ENCODE measurements around the gene UIMC1. TPM values are rescaled to one million over a fixed set of nuclear protein-coding genes. Genes with fewer than 3 reads are reported as not detected.

The UIMC1 gene
- polyA plus RNA-seq, 1 donor (not counting 4 experiments of a cell fraction or from before 2014, with no cell fraction given): 29.0 TPM

- Histone ChIP-seq H3K9me1 (ENCODE audit: control insufficient read depth, extremely low read depth, insufficient read depth, low read length) (no peaks in the 10 kb centered on the region), H3K79me2 (ENCODE audit: control insufficient read depth, insufficient read depth, low read length) (no peaks in the 10 kb centered on the region), H2AFZ (ENCODE audit: control insufficient read depth, low read length) (no peak overlapping the region), H3K4me2 (ENCODE audit: control insufficient read depth, extremely low read depth, insufficient read depth, low read depth, low read length) (no peak overlapping the region), H3K27ac (ENCODE audit: control insufficient read depth, insufficient read depth, low read length) (no peak overlapping the region), H4K20me1 (ENCODE audit: control insufficient read depth, extremely low read depth, insufficient read depth, low read length) (no peaks in the 10 kb centered on the region), H3K27me3 (ENCODE audit: control insufficient read depth, extremely low read depth, insufficient read depth, low read length) (peaks cover 44% of the 10 kb centered on the region), H3K9me3 (ENCODE audit: control insufficient read depth, low read depth, low read length) (no peaks in the 10 kb centered on the region), H3K36me3 (ENCODE audit: control insufficient read depth in 2 of 2, extremely low read depth in 1 of 2, insufficient read depth in 2 of 2, low read length in 2 of 2) (no peaks in the 10 kb centered on the region), H3K4me3 (ENCODE audit: control insufficient read depth in 2 of 3, extremely low read depth in 1 of 3, insufficient read depth in 2 of 3, low read depth in 1 of 3, low read length in 3 of 3) (no peak overlapping the region), H3K9ac (ENCODE audit: control insufficient read depth, extremely low read depth, insufficient read depth, low read length) (no peak overlapping the region), H3K4me1 (ENCODE audit: control insufficient read depth, extremely low read depth, insufficient read depth, low read length) (peaks cover 4% of the 10 kb centered on the region)
- no peak for TF ChIP-seq EZH2 (IDR thresholded peaks at IDR 0.05; ENCODE audit: low read length)
- TF ChIP-seq, protein P1, sequence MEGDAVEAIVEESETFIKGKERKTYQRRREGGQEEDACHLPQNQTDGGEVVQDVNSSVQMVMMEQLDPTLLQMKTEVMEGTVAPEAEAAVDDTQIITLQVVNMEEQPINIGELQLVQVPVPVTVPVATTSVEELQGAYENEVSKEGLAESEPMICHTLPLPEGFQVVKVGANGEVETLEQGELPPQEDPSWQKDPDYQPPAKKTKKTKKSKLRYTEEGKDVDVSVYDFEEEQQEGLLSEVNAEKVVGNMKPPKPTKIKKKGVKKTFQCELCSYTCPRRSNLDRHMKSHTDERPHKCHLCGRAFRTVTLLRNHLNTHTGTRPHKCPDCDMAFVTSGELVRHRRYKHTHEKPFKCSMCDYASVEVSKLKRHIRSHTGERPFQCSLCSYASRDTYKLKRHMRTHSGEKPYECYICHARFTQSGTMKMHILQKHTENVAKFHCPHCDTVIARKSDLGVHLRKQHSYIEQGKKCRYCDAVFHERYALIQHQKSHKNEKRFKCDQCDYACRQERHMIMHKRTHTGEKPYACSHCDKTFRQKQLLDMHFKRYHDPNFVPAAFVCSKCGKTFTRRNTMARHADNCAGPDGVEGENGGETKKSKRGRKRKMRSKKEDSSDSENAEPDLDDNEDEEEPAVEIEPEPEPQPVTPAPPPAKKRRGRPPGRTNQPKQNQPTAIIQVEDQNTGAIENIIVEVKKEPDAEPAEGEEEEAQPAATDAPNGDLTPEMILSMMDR (optimal IDR thresholded peaks at IDR 0.05 in 1 of 3, IDR thresholded peaks at IDR 0.05 in 1 of 3, conservative IDR thresholded peaks at IDR 0.05 in 1 of 3; ENCODE audit: extremely low read depth in 1 of 3, insufficient read depth in 2 of 3, low read length in 3 of 3): no peak
- DNase-seq (ENCODE audit: low read depth, low spot score) (no peak), FAIRE-seq (no peak)
- dilution Hi-C loops (cut with MboI; ENCODE audit: extremely low pct_ligation_motif_present, low sequenced_read_pairs): no loop called here
Observed at GRCh38 chr5:176876506-176877431, 129.8 kb downstream of the UIMC1 start.

DNA sequence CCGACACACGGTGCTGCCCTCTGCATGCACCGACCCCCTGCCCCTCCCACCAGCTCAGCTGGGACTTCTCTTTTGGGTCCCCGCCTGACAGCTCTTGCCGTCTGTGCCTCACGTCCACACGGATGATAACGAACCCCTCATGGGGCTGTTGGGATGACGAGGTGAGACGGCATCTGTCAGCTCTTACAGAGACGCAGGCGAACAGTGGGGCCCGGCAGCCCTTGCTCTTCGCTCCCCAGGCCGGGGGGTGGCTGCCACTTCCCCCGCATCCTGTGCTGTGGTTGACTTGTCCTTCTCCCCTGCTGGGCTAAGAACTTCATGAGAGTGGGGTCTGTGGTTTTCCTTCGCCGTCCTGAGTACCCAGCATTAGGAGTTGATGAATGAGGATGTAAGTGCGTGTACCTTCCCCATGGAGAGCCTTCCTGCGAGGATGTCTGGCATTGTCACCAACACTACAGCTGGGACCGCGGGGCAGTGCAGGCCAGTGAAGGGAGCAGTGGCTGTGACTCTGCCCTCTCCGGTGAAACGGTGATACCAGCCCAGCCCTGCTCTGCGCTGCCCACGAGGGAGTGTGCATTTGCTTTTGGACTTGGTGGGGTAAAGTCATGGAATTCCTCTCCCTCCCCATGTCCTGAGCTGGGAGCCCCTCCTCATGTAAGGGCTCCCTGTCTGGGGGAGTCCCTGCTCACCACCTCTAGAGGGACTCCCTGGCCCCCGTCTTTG, 130.6 kb downstream of the UIMC1 start:
- H3K4me1 ChIP-seq (ENCODE audit: control insufficient read depth, extremely low read depth, insufficient read depth, low read length): peaks cover 4% of the 10 kb centered on the region
- H3K9me1 ChIP-seq (ENCODE audit: control insufficient read depth, extremely low read depth, insufficient read depth, low read length): no peaks in the 10 kb centered on the region
- no peak for DNase-seq (ENCODE audit: low read depth, low spot score)
- no peak overlapping the region for H3K4me3 ChIP-seq (ENCODE audit: control insufficient read depth in 2 of 3, extremely low read depth in 1 of 3, insufficient read depth in 2 of 3, low read depth in 1 of 3, low read length in 3 of 3)
- dilution Hi-C loops (cut with MboI; ENCODE audit: extremely low pct_ligation_motif_present, low sequenced_read_pairs): no loop called here
- H3K27me3 ChIP-seq (ENCODE audit: control insufficient read depth, extremely low read depth, insufficient read depth, low read length): peaks cover 44% of the 10 kb centered on the region
- FAIRE-seq: no peak
- no peak overlapping the region for H3K4me2 ChIP-seq (ENCODE audit: control insufficient read depth, extremely low read depth, insufficient read depth, low read depth, low read length)
- no peaks in the 10 kb centered on the region for H3K9me3 ChIP-seq (ENCODE audit: control insufficient read depth, low read depth, low read length)
- H4K20me1 ChIP-seq (ENCODE audit: control insufficient read depth, extremely low read depth, insufficient read depth, low read length): no peaks in the 10 kb centered on the region
- H2AFZ ChIP-seq (ENCODE audit: control insufficient read depth, low read length): no peak overlapping the region
- H3K9ac ChIP-seq (ENCODE audit: control insufficient read depth, extremely low read depth, insufficient read depth, low read length): no peak overlapping the region
- TF ChIP-seq EZH2 (IDR thresholded peaks at IDR 0.05; ENCODE audit: low read length): no peak
- TF ChIP-seq, protein P1 (optimal IDR thresholded peaks at IDR 0.05 in 1 of 3, IDR thresholded peaks at IDR 0.05 in 1 of 3, conservative IDR thresholded peaks at IDR 0.05 in 1 of 3; ENCODE audit: extremely low read depth in 1 of 3, insufficient read depth in 2 of 3, low read length in 3 of 3): no peak
- H3K27ac ChIP-seq (ENCODE audit: control insufficient read depth, insufficient read depth, low read length): no peak overlapping the region
- H3K36me3 ChIP-seq (ENCODE audit: control insufficient read depth in 2 of 2, extremely low read depth in 1 of 2, insufficient read depth in 2 of 2, low read length in 2 of 2): no peaks in the 10 kb centered on the region
- H3K79me2 ChIP-seq (ENCODE audit: control insufficient read depth, insufficient read depth, low read length): no peaks in the 10 kb centered on the region
